Esophagus muscularis mucosa (tissue), 4 donors: ENCODE data around the gene EVA1C.
"Not testable (repeated sequence)": the region's sequence is repeated elsewhere in the genome, so short reads cannot be mapped to it uniquely, and the experiment has no call there.

Experiments
- EP300 ChIP-seq: sonication (generic); formaldehyde crosslinking; IDR thresholded peaks from one replicate; pipeline ENCODE4 v1.6.1; 2017; ENCODE audit warnings: antibody characterized with exemption
- POLR2A ChIP-seq: fragments of 450-650 bp; IDR thresholded peaks from one replicate; pipeline ENCODE4 v1.6.1; 2017; ENCODE audit warnings: antibody characterized with exemption, moderate library complexity, mild to moderate bottlenecking, low read depth
- POLR2AphosphoS5 ChIP-seq, 2 donors: sonication (generic); formaldehyde crosslinking; IDR thresholded peaks; one replicate each; pipeline ENCODE4 v1.6.1; 2017; ENCODE audit warnings: antibody characterized with exemption in 2 of 2
- TF ChIP-seq, protein P1 (sequence below), 3 experiments: fragments of 200-600 bp in 2 of 3; fragments of 450-650 bp in 1 of 3; sonication (generic) in 2 of 3; IDR thresholded peaks; one replicate each; pipeline ENCODE4 v1.5.1; 2017 to 2019; ENCODE audit warnings: antibody characterized with exemption in 3 of 3, mild to moderate bottlenecking in 2 of 3, moderate library complexity in 1 of 3

- not testable (repeated sequence) for TF ChIP-seq POLR2AphosphoS5 (IDR thresholded peaks at IDR 0.05); POLR2A; EP300
- TF ChIP-seq, protein P1, sequence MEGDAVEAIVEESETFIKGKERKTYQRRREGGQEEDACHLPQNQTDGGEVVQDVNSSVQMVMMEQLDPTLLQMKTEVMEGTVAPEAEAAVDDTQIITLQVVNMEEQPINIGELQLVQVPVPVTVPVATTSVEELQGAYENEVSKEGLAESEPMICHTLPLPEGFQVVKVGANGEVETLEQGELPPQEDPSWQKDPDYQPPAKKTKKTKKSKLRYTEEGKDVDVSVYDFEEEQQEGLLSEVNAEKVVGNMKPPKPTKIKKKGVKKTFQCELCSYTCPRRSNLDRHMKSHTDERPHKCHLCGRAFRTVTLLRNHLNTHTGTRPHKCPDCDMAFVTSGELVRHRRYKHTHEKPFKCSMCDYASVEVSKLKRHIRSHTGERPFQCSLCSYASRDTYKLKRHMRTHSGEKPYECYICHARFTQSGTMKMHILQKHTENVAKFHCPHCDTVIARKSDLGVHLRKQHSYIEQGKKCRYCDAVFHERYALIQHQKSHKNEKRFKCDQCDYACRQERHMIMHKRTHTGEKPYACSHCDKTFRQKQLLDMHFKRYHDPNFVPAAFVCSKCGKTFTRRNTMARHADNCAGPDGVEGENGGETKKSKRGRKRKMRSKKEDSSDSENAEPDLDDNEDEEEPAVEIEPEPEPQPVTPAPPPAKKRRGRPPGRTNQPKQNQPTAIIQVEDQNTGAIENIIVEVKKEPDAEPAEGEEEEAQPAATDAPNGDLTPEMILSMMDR (IDR thresholded peaks at IDR 0.05), result not testable (repeated sequence)
These were observed 149.0 kb downstream of the EVA1C start for GRCh38 chr21:32561476-32561875.
